HepG2 (cell line): Measurements from ENCODE around the gene MUTYH. TPM values are rescaled to one million over a fixed set of nuclear protein-coding genes. Genes with fewer than 3 reads are reported as not detected.

Experiments
- ELF4 ChIP-seq: sonication (generic); formaldehyde crosslinking; IDR thresholded peaks from 2 replicates; pipeline ENCODE4 v1.5.0; 2020; ENCODE audit warnings: missing genetic modification reagents, mild to moderate bottlenecking, moderate library complexity, borderline replicate concordance
- GLI4 ChIP-seq: sonication (generic); formaldehyde crosslinking; IDR thresholded peaks from 2 replicates; pipeline ENCODE4 v1.5.1; 2020; ENCODE audit warnings: missing genetic modification reagents, mild to moderate bottlenecking, moderate library complexity, borderline replicate concordance
- GZF1 ChIP-seq: sonication (generic); formaldehyde crosslinking; IDR thresholded peaks from 2 replicates; pipeline ENCODE4 v1.5.1; 2020; ENCODE audit warnings: mild to moderate bottlenecking, missing genetic modification reagents
- KLF6 ChIP-seq: IDR thresholded peaks from 2 replicates; pipeline ENCODE4 v1.8.0; 2016; ENCODE audit warnings: missing biosample characterization, missing genetic modification reagents
- NCOA5 ChIP-seq: sonication (generic); formaldehyde crosslinking; IDR thresholded peaks from 2 replicates; pipeline ENCODE4 v1.4.0; 2020; ENCODE audit warnings: missing genetic modification reagents
- NFATC3 ChIP-seq: sonication (generic); formaldehyde crosslinking; IDR thresholded peaks from 2 replicates; pipeline ENCODE4 v1.5.1; 2020; ENCODE audit warnings: mild to moderate bottlenecking, missing genetic modification reagents
- PAX8 ChIP-seq: sonication (generic); formaldehyde crosslinking; IDR thresholded peaks from 2 replicates; pipeline ENCODE4 v1.8.0; 2022; ENCODE audit warnings: mild to moderate bottlenecking, missing genetic modification reagents, borderline replicate concordance
- POLR2A ChIP-seq, 2 experiments: IDR thresholded peaks; 2 replicates each; pipeline ENCODE4 v1.6.1; 2011; ENCODE audit warnings: low read depth in 2 of 2, low read length in 2 of 2, mild to moderate bottlenecking in 1 of 2, moderate library complexity in 1 of 2; ENCODE audit not compliant: insufficient read depth in 1 of 2
- SMYD3 ChIP-seq: sonication (generic); formaldehyde crosslinking; IDR thresholded peaks from 2 replicates; pipeline ENCODE4 v1.8.1; 2023; ENCODE audit warnings: mild to moderate bottlenecking, missing genetic modification reagents
- ZBTB37 ChIP-seq: sonication (generic); formaldehyde crosslinking; IDR thresholded peaks from 2 replicates; pipeline ENCODE4 v1.4.0; 2020; ENCODE audit warnings: mild to moderate bottlenecking, missing genetic modification reagents
- ZBTB49 ChIP-seq: sonication (generic); formaldehyde crosslinking; IDR thresholded peaks from 2 replicates; pipeline ENCODE4 v1.4.0; 2020; ENCODE audit warnings: missing genetic modification reagents, borderline replicate concordance
- ZNF329 ChIP-seq: sonication (generic); formaldehyde crosslinking; IDR thresholded peaks from 2 replicates; pipeline ENCODE4 v1.9.0; 2021; ENCODE audit warnings: low read depth, mild to moderate bottlenecking, missing genetic modification reagents
- ZNF557 ChIP-seq: sonication (generic); formaldehyde crosslinking; IDR thresholded peaks from 2 replicates; pipeline ENCODE4 v1.4.0; 2020; ENCODE audit warnings: missing genetic modification reagents
- ZNF609 ChIP-seq: sonication (generic); formaldehyde crosslinking; IDR thresholded peaks from 2 replicates; pipeline ENCODE4 v1.4.0; 2020; ENCODE audit warnings: mild to moderate bottlenecking, missing genetic modification reagents, borderline replicate concordance
- ZNF629 ChIP-seq: sonication (generic); formaldehyde crosslinking; conservative IDR thresholded peaks from 2 replicates; pipeline ENCODE4 v1.5.0; 2020; ENCODE audit warnings: missing genetic modification reagents
- ZNF780A ChIP-seq: sonication (generic); formaldehyde crosslinking; IDR thresholded peaks from 2 replicates; pipeline ENCODE4 v1.8.0; 2022; ENCODE audit warnings: mild to moderate bottlenecking, missing genetic modification reagents, moderate library complexity
- ZNF782 ChIP-seq: sonication (generic); formaldehyde crosslinking; IDR thresholded peaks from 2 replicates; pipeline ENCODE4 v1.4.0; 2020; ENCODE audit warnings: missing genetic modification reagents, mild to moderate bottlenecking, borderline replicate concordance
- ZNF816 ChIP-seq: sonication (generic); formaldehyde crosslinking; IDR thresholded peaks from 2 replicates; pipeline ENCODE4 v1.8.0; 2022; ENCODE audit warnings: missing genetic modification reagents, mild to moderate bottlenecking, borderline replicate concordance
- ZNF850 ChIP-seq: sonication (generic); formaldehyde crosslinking; conservative IDR thresholded peaks from 2 replicates; pipeline ENCODE4 v1.9.0; 2021; ENCODE audit warnings: mild to moderate bottlenecking, missing genetic modification reagents
- polyA plus RNA-seq, 8 experiments: library from polyadenylated mRNA; depleted of rRNA in 3 of 8; stranded (reverse) in 7 of 8; unstranded in 1 of 8; fragments of >200 nt; fragmentation: Illumina TruSeq in 4 of 8; extraction: Trizol in 4 of 8; gene quantifications; 2 replicates each; pipeline versions ENCODE4 v1.2.1 to v1.2.3, GENCODE V29; 2011 to 2016; ENCODE audit warnings: low read depth in 4 of 8, missing spikeins in 1 of 8, mixed read lengths in 1 of 8; ENCODE audit not compliant: insufficient read depth in 1 of 8
- total RNA-seq, 5 experiments: library from RNA; depleted of rRNA; stranded (reverse); fragments of >200 nt; fragmentation: Illumina TruSeq; extraction: Trizol; gene quantifications; 2 replicates each; pipeline ENCODE4 v1.2.3, GENCODE V29; 2016; ENCODE audit warnings: low read depth in 1 of 5
- TF ChIP-seq, protein P1 (sequence below): sonication (generic); formaldehyde crosslinking; conservative IDR thresholded peaks from 2 replicates; pipeline ENCODE4 v1.8.1; 2023; ENCODE audit warnings: missing genetic modification reagents

The MUTYH gene
- total and polyA plus RNA-seq, 2 of the 13 experiments (the other 11 are each of a cell fraction or from before 2014, with no cell fraction given) = 16.3 to 17.1 TPM

- TF ChIP-seq ZBTB49 (CRISPR knock-in tag) (no peak), GLI4 (CRISPR knock-in tag) (no peak; the same call in 1 of the 2 replicates), NFATC3 (CRISPR knock-in tag) (no peak), ZNF629 (no peak), ZNF557 (CRISPR knock-in tag) (no peak), ZNF782 (CRISPR knock-in tag) (no peak), ZNF329 (CRISPR knock-in tag) (no peak), GZF1 (CRISPR knock-in tag) (no peak), SMYD3 (CRISPR knock-in tag) (no peak), ZNF850 (CRISPR knock-in tag) (no peak), POLR2A (IDR thresholded peaks at IDR 0.05; ENCODE audit: insufficient read depth in 1 of 2, low read depth in 2 of 2, low read length in 2 of 2) (no peak), ZNF609 (CRISPR knock-in tag) (no peak), ELF4 (CRISPR knock-in tag) (no peak), ZBTB37 (CRISPR knock-in tag) (no peak), NCOA5 (CRISPR knock-in tag) (no peak), ZNF816 (CRISPR knock-in tag) (no peak), ZNF780A (CRISPR knock-in tag) (no peak), KLF6 (CRISPR knock-in tag) (no peak), PAX8 (CRISPR knock-in tag) (no peak)
- TF ChIP-seq, protein P1, sequence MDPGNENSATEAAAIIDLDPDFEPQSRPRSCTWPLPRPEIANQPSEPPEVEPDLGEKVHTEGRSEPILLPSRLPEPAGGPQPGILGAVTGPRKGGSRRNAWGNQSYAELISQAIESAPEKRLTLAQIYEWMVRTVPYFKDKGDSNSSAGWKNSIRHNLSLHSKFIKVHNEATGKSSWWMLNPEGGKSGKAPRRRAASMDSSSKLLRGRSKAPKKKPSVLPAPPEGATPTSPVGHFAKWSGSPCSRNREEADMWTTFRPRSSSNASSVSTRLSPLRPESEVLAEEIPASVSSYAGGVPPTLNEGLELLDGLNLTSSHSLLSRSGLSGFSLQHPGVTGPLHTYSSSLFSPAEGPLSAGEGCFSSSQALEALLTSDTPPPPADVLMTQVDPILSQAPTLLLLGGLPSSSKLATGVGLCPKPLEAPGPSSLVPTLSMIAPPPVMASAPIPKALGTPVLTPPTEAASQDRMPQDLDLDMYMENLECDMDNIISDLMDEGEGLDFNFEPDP = no peak
Observed at GRCh38 chr1:45304311-45305081, 35.7 kb downstream of the MUTYH start (continued).
